Activated T-cell treated with anti-CD3 and anti-CD28 coated beads, Interleukin-2, amount 50 U/mL, for 24 hours (primary cell): ENCODE data around the gene HEMGN.
A peak's percentile ranks its signal among the peaks of the same experiment; 100 is the strongest.
"Not testable (repeated sequence)": the region's sequence is repeated elsewhere in the genome, so short reads cannot be mapped to it uniquely, and the experiment has no call there.

Experiments used
- DNase-seq: peaks from one replicate; pipeline ENCODE4 v3.0.0-alpha.2; 2020
- H3K27ac Mint-ChIP-seq: 2 replicates; pipeline ENCODE4 v1.8.0; 2020; ENCODE audit warnings: mild to moderate bottlenecking, mixed read lengths
- H3K27me3 Mint-ChIP-seq: 2 replicates; pipeline ENCODE4 v1.8.0; 2020; ENCODE audit warnings: mixed read lengths
- H3K36me3 Mint-ChIP-seq: 2 replicates; pipeline ENCODE4 v1.8.0; 2020; ENCODE audit warnings: low read depth, mixed read lengths
- H3K4me1 Mint-ChIP-seq: 2 replicates; pipeline ENCODE4 v1.8.0; 2020; ENCODE audit warnings: low read depth, mixed read lengths
- H3K4me3 Mint-ChIP-seq: 2 replicates; pipeline ENCODE4 v1.8.0; 2020; ENCODE audit warnings: mild to moderate bottlenecking, moderate library complexity, mixed read lengths
- H3K9me3 Mint-ChIP-seq: 2 replicates; pipeline ENCODE4 v1.8.0; 2020; ENCODE audit warnings: mixed read lengths

The HEMGN gene

GRCh38 chr9:97954550-97954989 lies 16.6 kb upstream of the HEMGN start:
- Mint-ChIP-seq H3K27ac (no peak overlapping the region), H3K4me3 (no peak overlapping the region), H3K4me1 (peaks cover 16% of the 10 kb centered on the region), H3K27me3 (no peaks in the 10 kb centered on the region), H3K9me3 (no peaks in the 10 kb centered on the region), H3K36me3 (no peaks in the 10 kb centered on the region)
- peak; percentile 50 for DNase-seq

- H3K4me3 Mint-ChIP-seq, H3K27ac Mint-ChIP-seq, DNase-seq, H3K9me3 Mint-ChIP-seq, H3K4me1 Mint-ChIP-seq, H3K27me3 Mint-ChIP-seq, H3K36me3 Mint-ChIP-seq: not testable (repeated sequence)
Measured at GRCh38 chr9:97950873-97951272, 12.9 kb upstream of the HEMGN start.

GRCh38 chr9:97947094-97947493 lies 9.1 kb upstream of the HEMGN start:
- not testable (repeated sequence) for H3K4me3 Mint-ChIP-seq, H3K36me3 Mint-ChIP-seq, H3K9me3 Mint-ChIP-seq, H3K27me3 Mint-ChIP-seq, H3K27ac Mint-ChIP-seq, H3K4me1 Mint-ChIP-seq, DNase-seq

GRCh38 chr9:97945470-97945869 lies 7.5 kb upstream of the HEMGN start:
- H3K27ac Mint-ChIP-seq, H3K27me3 Mint-ChIP-seq, DNase-seq, H3K36me3 Mint-ChIP-seq, H3K4me1 Mint-ChIP-seq, H3K4me3 Mint-ChIP-seq, H3K9me3 Mint-ChIP-seq: not testable (repeated sequence)

- no peak for DNase-seq
- Mint-ChIP-seq H3K27me3 (no peaks in the 10 kb centered on the region), H3K4me1 (no peaks in the 10 kb centered on the region), H3K36me3 (no peaks in the 10 kb centered on the region), H3K9me3 (no peaks in the 10 kb centered on the region), H3K4me3 (no peak overlapping the region), H3K27ac (no peak overlapping the region)
Measured at GRCh38 chr9:97944612-97945011, 6.6 kb upstream of the HEMGN start.

- no peaks in the 10 kb centered on the region for H3K9me3 Mint-ChIP-seq
- H3K36me3 Mint-ChIP-seq = no peaks in the 10 kb centered on the region
Measured at GRCh38 chr9:97943308-97943855, 5.4 kb upstream of the HEMGN start.

GRCh38 chr9:97941323-97941722 lies 3.4 kb upstream of the HEMGN start:
- H3K36me3 Mint-ChIP-seq = no peaks in the 10 kb centered on the region
- H3K27me3 Mint-ChIP-seq = no peaks in the 10 kb centered on the region
- H3K27ac Mint-ChIP-seq = no peak overlapping the region
- peaks cover 19% of the 10 kb centered on the region for H3K4me1 Mint-ChIP-seq
- H3K4me3 Mint-ChIP-seq = no peak overlapping the region
- no peaks in the 10 kb centered on the region for H3K9me3 Mint-ChIP-seq
- DNase-seq = no peak

More at GRCh38 chr9:97943308-97943855, 5.4 kb upstream of the HEMGN start:
- Mint-ChIP-seq H3K27ac (no peak overlapping the region), H3K4me3 (no peak overlapping the region), H3K27me3 (no peaks in the 10 kb centered on the region), H3K4me1 (peaks cover 8% of the 10 kb centered on the region)
- DNase-seq = no peak

GRCh38 chr9:97940741-97941140 lies 2.8 kb upstream of the HEMGN start:
- Mint-ChIP-seq H3K4me1 (peaks cover 23% of the 10 kb centered on the region), H3K36me3 (no peaks in the 10 kb centered on the region), H3K4me3 (no peak overlapping the region), H3K27me3 (no peaks in the 10 kb centered on the region), H3K9me3 (no peaks in the 10 kb centered on the region), H3K27ac (no peak overlapping the region)
- no peak for DNase-seq

GRCh38 chr9:97940233-97940632 lies 2.3 kb upstream of the HEMGN start:
- no peak for DNase-seq
- Mint-ChIP-seq H3K9me3 (no peaks in the 10 kb centered on the region), H3K4me3 (no peak overlapping the region), H3K27me3 (no peaks in the 10 kb centered on the region), H3K36me3 (no peaks in the 10 kb centered on the region), H3K27ac (no peak overlapping the region), H3K4me1 (peaks cover 28% of the 10 kb centered on the region)

- peaks cover 42% of the 10 kb centered on the region for H3K4me1 Mint-ChIP-seq
- H3K9me3 Mint-ChIP-seq = no peaks in the 10 kb centered on the region
- H3K27ac Mint-ChIP-seq = no peak overlapping the region
- no peaks in the 10 kb centered on the region for H3K36me3 Mint-ChIP-seq
- H3K4me3 Mint-ChIP-seq = no peak overlapping the region
- no peaks in the 10 kb centered on the region for H3K27me3 Mint-ChIP-seq
- DNase-seq = no peak
Measured at GRCh38 chr9:97936998-97937397, 974 bp downstream of the HEMGN start.

- no peak overlapping the region for H3K4me3 Mint-ChIP-seq
- H3K4me1 Mint-ChIP-seq = peaks cover 57% of the 10 kb centered on the region
- H3K27ac Mint-ChIP-seq = no peak overlapping the region
- H3K27me3 Mint-ChIP-seq = no peaks in the 10 kb centered on the region
- no peak for DNase-seq
- no peaks in the 10 kb centered on the region for H3K9me3 Mint-ChIP-seq
- H3K36me3 Mint-ChIP-seq = no peaks in the 10 kb centered on the region
Measured at GRCh38 chr9:97935276-97935675, 2.7 kb downstream of the HEMGN start.

- no peak overlapping the region for H3K27ac Mint-ChIP-seq
- H3K36me3 Mint-ChIP-seq = no peaks in the 10 kb centered on the region
- peaks cover 65% of the 10 kb centered on the region for H3K4me1 Mint-ChIP-seq
- no peaks in the 10 kb centered on the region for H3K27me3 Mint-ChIP-seq
- no peaks in the 10 kb centered on the region for H3K9me3 Mint-ChIP-seq
- no peak for DNase-seq
- no peak overlapping the region for H3K4me3 Mint-ChIP-seq
Measured at GRCh38 chr9:97934321-97935115, 3.5 kb downstream of the HEMGN start.

- Mint-ChIP-seq H3K9me3 (no peaks in the 10 kb centered on the region), H3K4me3 (no peak overlapping the region), H3K4me1 (peaks cover 65% of the 10 kb centered on the region)
Measured at GRCh38 chr9:97933297-97933998, 4.5 kb downstream of the HEMGN start.

GRCh38 chr9:97930972-97931371 lies 7.0 kb downstream of the HEMGN start:
- Mint-ChIP-seq H3K9me3 (no peaks in the 10 kb centered on the region), H3K36me3 (no peaks in the 10 kb centered on the region), H3K27ac (peak overlapping the region; percentile 87), H3K27me3 (no peaks in the 10 kb centered on the region), H3K4me3 (peak overlapping the region; percentile 55), H3K4me1 (peaks cover 54% of the 10 kb centered on the region)
- no peak for DNase-seq

More at GRCh38 chr9:97933297-97933998, 4.5 kb downstream of the HEMGN start:
- no peak for DNase-seq
- Mint-ChIP-seq H3K27ac (no peak overlapping the region), H3K27me3 (no peaks in the 10 kb centered on the region), H3K36me3 (no peaks in the 10 kb centered on the region)
